Measurements from ENCODE around the gene RPL39L.
A peak's percentile ranks its signal among the peaks of the same experiment; 100 is the strongest.

Gene RPL39L

GRCh38 chr3:187093320-187093719 is 46.0 kb downstream of the RPL39L start:
- CTCF ChIA-PET, result interaction anchor here (0.7 to 1.1 kb wide), 2 partner anchors 225 to 243 kb away, joined by 3 to 6 read pairs; no protein-coding TSS in a partner anchor
- H3K9me3 ChIP-seq (ENCODE audit: control insufficient read depth, insufficient read depth, low read depth, low read length), result no peaks in the 10 kb centered on the region
- no peak overlapping the region for H3K27ac ChIP-seq (ENCODE audit: extremely low read depth, low read depth, low read length)
- TF ChIP-seq ZBTB49 (tag by site-specific recombination; IDR thresholded peaks at IDR 0.05; ENCODE audit: low read depth) (no peak), SETDB1 (IDR thresholded peaks at IDR 0.05; ENCODE audit: insufficient read length, low read length) (peak; percentile 54)
- POLR2A ChIA-PET, result interaction anchor here (1.1 kb wide), 1 partner anchor 9 kb away, joined by 9 read pairs; no protein-coding TSS in a partner anchor
- no peak overlapping the region for H3K4me3 ChIP-seq (ENCODE audit: low read depth, low read length)
- H3K36me3 ChIP-seq (ENCODE audit: control insufficient read depth in 2 of 2, insufficient read depth in 1 of 2, low read length in 2 of 2), result no peaks in the 10 kb centered on the region
- H3K4me1 ChIP-seq (ENCODE audit: control insufficient read depth, insufficient read depth, low read length), result no peaks in the 10 kb centered on the region

- no peaks in the 10 kb centered on the region for H3K4me1 ChIP-seq (ENCODE audit: control insufficient read depth, insufficient read depth, low read length)
- ChIA-PET POLR2A (no interaction called here), CTCF (no interaction called here)
- H3K9me3 ChIP-seq (ENCODE audit: control insufficient read depth, insufficient read depth, low read depth, low read length), result no peaks in the 10 kb centered on the region
- no peaks in the 10 kb centered on the region for H3K36me3 ChIP-seq (ENCODE audit: control insufficient read depth in 2 of 2, insufficient read depth in 1 of 2, low read length in 2 of 2)
- TF ChIP-seq YY1 (tag by site-specific recombination; IDR thresholded peaks at IDR 0.05) (no peak), GLIS1 (tag by site-specific recombination; IDR thresholded peaks at IDR 0.05) (no peak)
- no peak overlapping the region for H3K27ac ChIP-seq (ENCODE audit: extremely low read depth, low read depth, low read length)
- H3K4me3 ChIP-seq (ENCODE audit: low read depth, low read length), result no peak overlapping the region
Observed at GRCh38 chr3:187088701-187089100, 50.6 kb downstream of the RPL39L start.

GRCh38 chr3:187086831-187087230 is 52.5 kb downstream of the RPL39L start:
- ChIA-PET POLR2A (no interaction called here), CTCF (interaction anchor here (0.5 kb wide), 1 partner anchor 78 kb away, joined by 3 read pairs; no protein-coding TSS in a partner anchor)
- H3K4me1 ChIP-seq (ENCODE audit: control insufficient read depth, insufficient read depth, low read length), result no peaks in the 10 kb centered on the region
- H3K9me3 ChIP-seq (ENCODE audit: control insufficient read depth, insufficient read depth, low read depth, low read length), result no peaks in the 10 kb centered on the region
- no peak overlapping the region for H3K4me3 ChIP-seq (ENCODE audit: low read depth, low read length)
- no peaks in the 10 kb centered on the region for H3K36me3 ChIP-seq (ENCODE audit: control insufficient read depth in 2 of 2, insufficient read depth in 1 of 2, low read length in 2 of 2)
- H3K27ac ChIP-seq (ENCODE audit: extremely low read depth, low read depth, low read length), result no peak overlapping the region
- no peak for TF ChIP-seq ZNF266 (tag by site-specific recombination; IDR thresholded peaks at IDR 0.05; ENCODE audit: low read depth)
- TF ChIP-seq ZNF549 (tag by site-specific recombination; IDR thresholded peaks at IDR 0.05), result no peak
- TF ChIP-seq TRIM28 (IDR thresholded peaks at IDR 0.05; ENCODE audit: borderline replicate concordance, low read length), result no peak
- TF ChIP-seq SCRT1 (tag by site-specific recombination; IDR thresholded peaks at IDR 0.05; ENCODE audit: borderline replicate concordance), result no peak
- TF ChIP-seq ZNF555 (tag by site-specific recombination; conservative IDR thresholded peaks at IDR 0.05), result no peak
- TF ChIP-seq ZNF239 (tag by site-specific recombination; IDR thresholded peaks at IDR 0.05), result no peak
- TF ChIP-seq ZNF600 (tag by site-specific recombination; IDR thresholded peaks at IDR 0.05), result no peak
- TF ChIP-seq ELK4 (IDR thresholded peaks at IDR 0.05; ENCODE audit: borderline replicate concordance, low read depth, low read length), result no peak
- no peak for TF ChIP-seq GLI4 (tag by site-specific recombination; IDR thresholded peaks at IDR 0.05)
- no peak for TF ChIP-seq ZNF518A (tag by site-specific recombination; conservative IDR thresholded peaks at IDR 0.05; ENCODE audit: low read depth)
- no peak for TF ChIP-seq ZNF366 (tag by site-specific recombination; conservative IDR thresholded peaks at IDR 0.05)
- TF ChIP-seq ZNF280D (tag by site-specific recombination; IDR thresholded peaks at IDR 0.05), result no peak
- no peak for TF ChIP-seq ZNF580 (tag by site-specific recombination; IDR thresholded peaks at IDR 0.05)
- no peak for TF ChIP-seq SP3 (tag by site-specific recombination; IDR thresholded peaks at IDR 0.05)
- TF ChIP-seq SCRT2 (tag by site-specific recombination; IDR thresholded peaks at IDR 0.05), result no peak
- no peak for TF ChIP-seq ZNF560 (tag by site-specific recombination; IDR thresholded peaks at IDR 0.05; ENCODE audit: borderline replicate concordance)
